OCI-M2 (cell line): ENCODE measurements around the gene CCDC57.
"Not testable (repeated sequence)": the region's sequence is repeated elsewhere in the genome, so short reads cannot be mapped to it uniquely, and the experiment has no call there.

Experiments used
- DNase-seq: peaks from one replicate; lab custom pipeline; 2025; ENCODE audit not compliant: unreplicated experiment; lab: John Stamatoyannopoulos, UW

Gene CCDC57

GRCh38 chr17:82156284-82156925 is 56.2 kb downstream of the CCDC57 start:
- no peak for DNase-seq

- DNase-seq: no peak
Measured at GRCh38 chr17:82155606-82156005, 57.0 kb downstream of the CCDC57 start.

GRCh38 chr17:82154881-82155331 is 57.7 kb downstream of the CCDC57 start:
- no peak for DNase-seq

- DNase-seq: no peak
Measured at GRCh38 chr17:82153745-82154375, 58.8 kb downstream of the CCDC57 start.

GRCh38 chr17:82153295-82153691 is 59.3 kb downstream of the CCDC57 start:
- DNase-seq: no peak

GRCh38 chr17:82152556-82153294 is 59.9 kb downstream of the CCDC57 start:
- DNase-seq: no peak

GRCh38 chr17:82152114-82152513 is 60.5 kb downstream of the CCDC57 start:
- no peak for DNase-seq

- no peak for DNase-seq
Measured at GRCh38 chr17:82151106-82151957, 61.3 kb downstream of the CCDC57 start.

- DNase-seq: no peak
Measured at GRCh38 chr17:82149401-82150099, 63.1 kb downstream of the CCDC57 start.

- DNase-seq: no peak
Measured at GRCh38 chr17:82148997-82149396, 63.6 kb downstream of the CCDC57 start.

GRCh38 chr17:82148011-82148410 is 64.6 kb downstream of the CCDC57 start:
- DNase-seq: no peak

GRCh38 chr17:82146663-82147654 is 65.7 kb downstream of the CCDC57 start:
- DNase-seq: no peak

GRCh38 chr17:82145550-82146155 is 67.0 kb downstream of the CCDC57 start:
- DNase-seq: no peak

GRCh38 chr17:82143333-82143732 is 69.3 kb downstream of the CCDC57 start:
- no peak for DNase-seq

- DNase-seq: not testable (repeated sequence)
Measured at GRCh38 chr17:82139961-82140360, 72.7 kb downstream of the CCDC57 start.

GRCh38 chr17:82138511-82138992 is 74.1 kb downstream of the CCDC57 start:
- no peak for DNase-seq

GRCh38 chr17:82134101-82134500 is 78.5 kb downstream of the CCDC57 start:
- DNase-seq: no peak

GRCh38 chr17:82133166-82133953 is 79.3 kb downstream of the CCDC57 start:
- not testable (repeated sequence) for DNase-seq
